HCT116 (cell line): Measurements from ENCODE around the gene TMEM138. TPM values are rescaled to one million over a fixed set of nuclear protein-coding genes. Genes with fewer than 3 reads are reported as not detected.

Source experiments
- ATAC-seq: fragments of 200-7000 bp; cut with Tn5 transposase; 2 replicates; pipeline ENCODE4 v1.9.1; 2020; ENCODE audit warnings: mild to moderate bottlenecking, moderate library complexity
- BruUV-seq: library from RNA; stranded (reverse); fragments of 400-500 nt; replicated peaks from 2 replicates; lab custom pipeline; 2021; lab: Mats Ljungman, UMichigan
- CTCF ChIA-PET: fragments of 300-600 bp; sonication (Branson Sonifier 250); formaldehyde crosslinking; loops from one replicate; lab custom pipeline; 2021; ENCODE audit warnings: antibody characterized with exemption; lab: Charles Lee
- POLR2A ChIA-PET: fragments of 300-600, 350-600 bp; sonication (Branson Sonifier 250); formaldehyde crosslinking; loops from one replicate; lab custom pipeline; 2021; ENCODE audit warnings: antibody characterized with exemption; lab: Charles Lee
- RAD21 ChIA-PET, 2 experiments: fragments of 300-600 bp; sonication (Branson Sonifier 250); formaldehyde crosslinking; loops; one replicate each; lab custom pipeline; 2023; ENCODE audit warnings: low total read pairs in 2 of 2; ENCODE audit not compliant: uncharacterized antibody in 2 of 2, unreplicated experiment in 2 of 2, low non-redundant PET in 1 of 2; lab: Charles Lee
- DNase-seq: peaks from one replicate; pipeline ENCODE4 v3.0.0-alpha.2; 2010; ENCODE audit warnings: low read depth, low spot score
- H2AFZ ChIP-seq: fragments of 200-600 bp; shearing (Covaris generic), sonication (generic); 2 replicates; pipeline ENCODE4 v1.6.1; 2017; ENCODE audit warnings: low read depth, mixed run types, mixed read lengths, antibody characterized with exemption, low read length; ENCODE audit not compliant: poor library complexity, severe bottlenecking
- H3K27ac ChIP-seq: 2 replicates; pipeline ENCODE4 v1.5.1; 2012; ENCODE audit warnings: low read depth, low read length
- H3K27me3 ChIP-seq: fragments of 200-600 bp; sonication (generic); 2 replicates; pipeline ENCODE4 v1.6.1; 2016; ENCODE audit warnings: mixed run types, low read length, mixed read lengths; ENCODE audit not compliant: insufficient read depth
- H3K36me3 ChIP-seq, 2 experiments: fragments of 200-500 bp in 1 of 2; fragments of 200-600 bp in 1 of 2; sonication (Bioruptor generic) in 1 of 2; sonication (generic) in 1 of 2; 2 replicates each; pipeline versions ENCODE4 v1.5.1 to v1.6.1; 2014 to 2016; ENCODE audit warnings: low read length in 2 of 2, inconsistent platforms in 1 of 2, mixed read lengths in 1 of 2, mixed run types in 1 of 2; ENCODE audit not compliant: insufficient read depth in 2 of 2, control insufficient read depth in 1 of 2
- H3K4me1 ChIP-seq, 2 experiments: fragments of 200-600 bp in 1 of 2; sonication (generic) in 1 of 2; 2 replicates each; pipeline versions ENCODE4 v1.5.1 to v1.6.1; 2012 to 2017; ENCODE audit warnings: low read length in 2 of 2, inconsistent platforms in 1 of 2, mild to moderate bottlenecking in 1 of 2, mixed read lengths in 1 of 2, mixed run types in 1 of 2, moderate library complexity in 1 of 2; ENCODE audit not compliant: insufficient read depth in 2 of 2, control insufficient read depth in 1 of 2
- H3K4me2 ChIP-seq: fragments of 200-600 bp; sonication (generic); 2 replicates; pipeline ENCODE4 v1.6.1; 2017; ENCODE audit warnings: mixed run types, low read length, mixed read lengths
- H3K4me3 ChIP-seq, 2 experiments: fragments of 200-600 bp in 1 of 2; sonication (generic) in 1 of 2; replicated peaks in 1 of 2; 2 replicates each; pipeline ENCODE4 v1.5.1; 2011 to 2016; ENCODE audit warnings: low read length in 2 of 2, control low read depth in 1 of 2, low read depth in 1 of 2, mild to moderate bottlenecking in 1 of 2, mixed read lengths in 1 of 2, mixed run types in 1 of 2
- H3K79me2 ChIP-seq: fragments of 200-600 bp; sonication (generic); 2 replicates; pipeline ENCODE4 v1.6.1; 2017; ENCODE audit warnings: mild to moderate bottlenecking, mixed run types, low read length, moderate library complexity, mixed read lengths; ENCODE audit not compliant: insufficient read depth
- H3K9ac ChIP-seq: fragments of 200-600 bp; sonication (generic); 2 replicates; pipeline ENCODE4 v1.6.1; 2016; ENCODE audit warnings: low read length, mixed read lengths
- H3K9me2 ChIP-seq: fragments of 200-600 bp; sonication (generic), shearing (Covaris generic); 2 replicates; pipeline ENCODE4 v1.6.1; 2017; ENCODE audit warnings: mixed run types, mild to moderate bottlenecking, moderate library complexity; ENCODE audit not compliant: insufficient read depth
- H3K9me3 ChIP-seq, 2 experiments: fragments of 200-500 bp in 1 of 2; fragments of 200-600 bp in 1 of 2; sonication (Bioruptor generic) in 1 of 2; sonication (generic) in 1 of 2; 2 replicates each; pipeline ENCODE4 v1.6.1; 2014 to 2017; ENCODE audit warnings: low read length in 2 of 2, mixed read lengths in 2 of 2, inconsistent platforms in 1 of 2, low read depth in 1 of 2, mild to moderate bottlenecking in 1 of 2, mixed run types in 1 of 2, moderate library complexity in 1 of 2; ENCODE audit not compliant: control insufficient read depth in 1 of 2, insufficient read depth in 1 of 2
- H4K20me1 ChIP-seq: fragments of 200-600 bp; sonication (generic), shearing (Covaris generic); 2 replicates; pipeline ENCODE4 v1.6.1; 2017; ENCODE audit warnings: mixed run types, mild to moderate bottlenecking, moderate library complexity; ENCODE audit not compliant: insufficient read depth
- ATF3 ChIP-seq: IDR thresholded peaks from 2 replicates; pipeline ENCODE4 v1.6.1; 2012
- CBX3 ChIP-seq: IDR thresholded peaks from 2 replicates; pipeline ENCODE4 v1.6.1; 2012; ENCODE audit warnings: low read depth
- EGR1 ChIP-seq: IDR thresholded peaks from 2 replicates; pipeline ENCODE4 v1.6.1; 2012; ENCODE audit warnings: low read depth
- ELF1 ChIP-seq: IDR thresholded peaks from 2 replicates; pipeline ENCODE4 v1.6.1; 2012; ENCODE audit warnings: low read depth, borderline replicate concordance
- EZH2 ChIP-seq: fragments of 200-600 bp; sonication (generic); IDR thresholded peaks from 2 replicates; pipeline ENCODE4 v1.6.1; 2017; ENCODE audit warnings: antibody characterized with exemption, mixed run types
- FOSL1 ChIP-seq: IDR thresholded peaks from 2 replicates; pipeline ENCODE4 v1.6.1; 2012; ENCODE audit warnings: low read depth
- JUND ChIP-seq: IDR thresholded peaks from 2 replicates; pipeline ENCODE4 v1.6.1; 2012
- POLR2AphosphoS5 ChIP-seq: IDR thresholded peaks from 2 replicates; pipeline ENCODE4 v1.6.1; 2011; ENCODE audit warnings: mild to moderate bottlenecking, low read depth, low read length, moderate library complexity
- RAD21 ChIP-seq: IDR thresholded peaks from 2 replicates; pipeline ENCODE4 v1.6.1; 2012; ENCODE audit warnings: low read depth, mild to moderate bottlenecking
- SIN3A ChIP-seq: IDR thresholded peaks from 2 replicates; pipeline ENCODE4 v1.6.1; 2012; ENCODE audit warnings: low read depth
- SP1 ChIP-seq: IDR thresholded peaks from 2 replicates; pipeline ENCODE4 v1.6.1; 2012; ENCODE audit warnings: low read depth
- TCF7L2 ChIP-seq: IDR thresholded peaks from 2 replicates; pipeline ENCODE4 v1.7.0; 2011; ENCODE audit warnings: borderline replicate concordance, inconsistent platforms; ENCODE audit not compliant: insufficient read depth, insufficient read length; ENCODE audit errors: extremely low read depth
- ZFX ChIP-seq: fragments of 450-650 bp; IDR thresholded peaks from 2 replicates; pipeline ENCODE4 v1.6.1; 2017
- ZNF274 ChIP-seq: fragments of 200-500 bp; sonication (Bioruptor generic); IDR thresholded peaks from 2 replicates; pipeline ENCODE4 v1.6.1; 2014; ENCODE audit warnings: mild to moderate bottlenecking, low read depth, low read length, inconsistent platforms
- intact Hi-C: fragments of 100-400 bp; cut with micrococcal nuclease; formaldehyde crosslinking; loops from 2 replicates; pipeline ENCODE4 v1.10.0; 2022
- total RNA-seq: library from RNA; stranded (reverse); gene quantifications from one replicate; pipeline ENCODE4 v1.2.1, GENCODE V29; 2021; ENCODE audit not compliant: unreplicated experiment
- TF ChIP-seq, protein P1 (sequence below): IDR thresholded peaks from 2 replicates; pipeline ENCODE4 v1.6.1; 2012
- TF ChIP-seq, protein P2 (sequence below): IDR thresholded peaks from 2 replicates; pipeline ENCODE4 v1.6.1; 2012; ENCODE audit warnings: low read depth
- TF ChIP-seq, protein P3 (sequence below): IDR thresholded peaks from 2 replicates; pipeline ENCODE4 v1.6.1; 2011; ENCODE audit warnings: mild to moderate bottlenecking, low read length, moderate library complexity; ENCODE audit not compliant: insufficient replicate concordance; ENCODE audit errors: extremely low read depth

Gene TMEM138
- total RNA-seq, 1 experiment from 2014 or later = 45.0 TPM

DNA sequence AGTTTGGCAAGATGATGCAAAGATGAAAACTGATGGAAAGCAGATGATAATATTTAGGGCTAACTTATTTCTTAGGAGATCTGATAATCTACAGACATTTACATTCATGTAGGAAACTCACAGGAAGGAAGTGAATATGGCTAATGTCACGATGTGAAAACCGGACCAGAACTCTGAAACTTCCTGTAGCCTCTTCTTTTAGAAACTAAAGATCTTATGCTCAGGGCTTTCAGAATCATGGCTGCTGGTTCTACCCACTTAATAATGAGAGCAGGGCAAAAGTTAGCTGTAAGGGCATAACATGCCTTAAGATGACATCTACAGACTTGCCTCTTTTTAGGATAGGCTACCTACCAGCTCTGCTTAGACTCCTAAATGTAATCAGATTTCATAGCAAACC is 52.4 kb downstream of the TMEM138 start:
- H3K4me3 ChIP-seq = no peak overlapping the region
- no TSS peak for BruUV-seq
- peaks cover 60% of the 10 kb centered on the region for H3K79me2 ChIP-seq
- no peaks in the 10 kb centered on the region for H4K20me1 ChIP-seq
- no peak for DNase-seq
- no peak overlapping the region for H3K4me2 ChIP-seq
- RAD21 ChIA-PET = no interaction called here
- no peak overlapping the region for H2AFZ ChIP-seq
- no peak overlapping the region for H3K9ac ChIP-seq
- TF ChIP-seq TCF7L2 (no peak), POLR2AphosphoS5 (no peak), JUND (no peak), SP1 (no peak), ZNF274 (no peak), ATF3 (no peak), SIN3A (no peak), ELF1 (no peak), ZFX (no peak), RAD21 (no peak), FOSL1 (no peak), EZH2 (no peak), CBX3 (no peak), EGR1 (no peak)
- TF ChIP-seq, protein P1, sequence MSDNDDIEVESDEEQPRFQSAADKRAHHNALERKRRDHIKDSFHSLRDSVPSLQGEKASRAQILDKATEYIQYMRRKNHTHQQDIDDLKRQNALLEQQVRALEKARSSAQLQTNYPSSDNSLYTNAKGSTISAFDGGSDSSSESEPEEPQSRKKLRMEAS = no peak
- TF ChIP-seq, protein P2, sequence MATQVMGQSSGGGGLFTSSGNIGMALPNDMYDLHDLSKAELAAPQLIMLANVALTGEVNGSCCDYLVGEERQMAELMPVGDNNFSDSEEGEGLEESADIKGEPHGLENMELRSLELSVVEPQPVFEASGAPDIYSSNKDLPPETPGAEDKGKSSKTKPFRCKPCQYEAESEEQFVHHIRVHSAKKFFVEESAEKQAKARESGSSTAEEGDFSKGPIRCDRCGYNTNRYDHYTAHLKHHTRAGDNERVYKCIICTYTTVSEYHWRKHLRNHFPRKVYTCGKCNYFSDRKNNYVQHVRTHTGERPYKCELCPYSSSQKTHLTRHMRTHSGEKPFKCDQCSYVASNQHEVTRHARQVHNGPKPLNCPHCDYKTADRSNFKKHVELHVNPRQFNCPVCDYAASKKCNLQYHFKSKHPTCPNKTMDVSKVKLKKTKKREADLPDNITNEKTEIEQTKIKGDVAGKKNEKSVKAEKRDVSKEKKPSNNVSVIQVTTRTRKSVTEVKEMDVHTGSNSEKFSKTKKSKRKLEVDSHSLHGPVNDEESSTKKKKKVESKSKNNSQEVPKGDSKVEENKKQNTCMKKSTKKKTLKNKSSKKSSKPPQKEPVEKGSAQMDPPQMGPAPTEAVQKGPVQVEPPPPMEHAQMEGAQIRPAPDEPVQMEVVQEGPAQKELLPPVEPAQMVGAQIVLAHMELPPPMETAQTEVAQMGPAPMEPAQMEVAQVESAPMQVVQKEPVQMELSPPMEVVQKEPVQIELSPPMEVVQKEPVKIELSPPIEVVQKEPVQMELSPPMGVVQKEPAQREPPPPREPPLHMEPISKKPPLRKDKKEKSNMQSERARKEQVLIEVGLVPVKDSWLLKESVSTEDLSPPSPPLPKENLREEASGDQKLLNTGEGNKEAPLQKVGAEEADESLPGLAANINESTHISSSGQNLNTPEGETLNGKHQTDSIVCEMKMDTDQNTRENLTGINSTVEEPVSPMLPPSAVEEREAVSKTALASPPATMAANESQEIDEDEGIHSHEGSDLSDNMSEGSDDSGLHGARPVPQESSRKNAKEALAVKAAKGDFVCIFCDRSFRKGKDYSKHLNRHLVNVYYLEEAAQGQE = no peak
- TF ChIP-seq, protein P3, sequence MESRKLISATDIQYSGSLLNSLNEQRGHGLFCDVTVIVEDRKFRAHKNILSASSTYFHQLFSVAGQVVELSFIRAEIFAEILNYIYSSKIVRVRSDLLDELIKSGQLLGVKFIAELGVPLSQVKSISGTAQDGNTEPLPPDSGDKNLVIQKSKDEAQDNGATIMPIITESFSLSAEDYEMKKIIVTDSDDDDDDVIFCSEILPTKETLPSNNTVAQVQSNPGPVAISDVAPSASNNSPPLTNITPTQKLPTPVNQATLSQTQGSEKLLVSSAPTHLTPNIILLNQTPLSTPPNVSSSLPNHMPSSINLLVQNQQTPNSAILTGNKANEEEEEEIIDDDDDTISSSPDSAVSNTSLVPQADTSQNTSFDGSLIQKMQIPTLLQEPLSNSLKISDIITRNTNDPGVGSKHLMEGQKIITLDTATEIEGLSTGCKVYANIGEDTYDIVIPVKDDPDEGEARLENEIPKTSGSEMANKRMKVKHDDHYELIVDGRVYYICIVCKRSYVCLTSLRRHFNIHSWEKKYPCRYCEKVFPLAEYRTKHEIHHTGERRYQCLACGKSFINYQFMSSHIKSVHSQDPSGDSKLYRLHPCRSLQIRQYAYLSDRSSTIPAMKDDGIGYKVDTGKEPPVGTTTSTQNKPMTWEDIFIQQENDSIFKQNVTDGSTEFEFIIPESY = no peak
- CTCF ChIA-PET = no interaction called here
- H3K9me2 ChIP-seq = no peaks in the 10 kb centered on the region
- no peak overlapping the region for H3K27ac ChIP-seq
- H3K9me3 ChIP-seq = no peaks in the 10 kb centered on the region
- no peaks in the 10 kb centered on the region for H3K27me3 ChIP-seq
- POLR2A ChIA-PET = no interaction called here
- ATAC-seq = no peak
- intact Hi-C loops = no loop called here
- peaks cover 72 to 78% of the 10 kb centered on the region in 2 experiments for H3K36me3 ChIP-seq
- no peaks in the 10 kb centered on the region for H3K4me1 ChIP-seq
